Measurements from ENCODE around the gene FOSL1.

DNA sequence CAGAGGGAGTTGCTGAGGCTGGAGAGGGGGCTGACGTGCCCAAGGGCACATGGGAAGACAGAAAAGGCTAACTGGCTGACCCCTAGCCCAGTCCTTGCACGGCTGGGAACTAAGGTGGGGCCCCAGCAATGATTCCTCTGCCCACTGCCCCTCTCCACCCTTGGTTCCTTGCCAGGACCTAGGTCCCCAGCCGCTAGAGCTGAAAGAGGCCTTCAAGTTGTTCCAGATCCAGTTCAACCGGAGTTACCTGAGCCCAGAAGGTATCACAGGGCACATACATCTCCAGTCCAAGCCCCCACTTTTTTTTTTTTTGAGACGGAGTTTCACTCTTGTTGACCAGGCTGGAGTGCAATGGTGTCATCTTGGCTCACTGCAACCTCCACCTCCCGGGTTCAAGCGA is 20.2 kb downstream of the FOSL1 start:
- no peak for TF ChIP-seq POLR2A (IDR thresholded peaks at IDR 0.05)
- TF ChIP-seq, protein P1, sequence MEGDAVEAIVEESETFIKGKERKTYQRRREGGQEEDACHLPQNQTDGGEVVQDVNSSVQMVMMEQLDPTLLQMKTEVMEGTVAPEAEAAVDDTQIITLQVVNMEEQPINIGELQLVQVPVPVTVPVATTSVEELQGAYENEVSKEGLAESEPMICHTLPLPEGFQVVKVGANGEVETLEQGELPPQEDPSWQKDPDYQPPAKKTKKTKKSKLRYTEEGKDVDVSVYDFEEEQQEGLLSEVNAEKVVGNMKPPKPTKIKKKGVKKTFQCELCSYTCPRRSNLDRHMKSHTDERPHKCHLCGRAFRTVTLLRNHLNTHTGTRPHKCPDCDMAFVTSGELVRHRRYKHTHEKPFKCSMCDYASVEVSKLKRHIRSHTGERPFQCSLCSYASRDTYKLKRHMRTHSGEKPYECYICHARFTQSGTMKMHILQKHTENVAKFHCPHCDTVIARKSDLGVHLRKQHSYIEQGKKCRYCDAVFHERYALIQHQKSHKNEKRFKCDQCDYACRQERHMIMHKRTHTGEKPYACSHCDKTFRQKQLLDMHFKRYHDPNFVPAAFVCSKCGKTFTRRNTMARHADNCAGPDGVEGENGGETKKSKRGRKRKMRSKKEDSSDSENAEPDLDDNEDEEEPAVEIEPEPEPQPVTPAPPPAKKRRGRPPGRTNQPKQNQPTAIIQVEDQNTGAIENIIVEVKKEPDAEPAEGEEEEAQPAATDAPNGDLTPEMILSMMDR (IDR thresholded peaks at IDR 0.05 in 4 of 5, conservative IDR thresholded peaks at IDR 0.05 in 1 of 5) = no peak
